Testis (tissue), 2 donors: Measurements from ENCODE around the gene RHOBTB3.

Experiments used
- POLR2A ChIP-seq: fragments of 450-650 bp; IDR thresholded peaks from one replicate; pipeline ENCODE4 v1.6.1; 2017; ENCODE audit warnings: antibody characterized with exemption, mild to moderate bottlenecking, moderate library complexity
- TF ChIP-seq, protein P1 (sequence below), 3 experiments: fragments of 450-650 bp in 2 of 3; fragments of 200-600 bp in 1 of 3; sonication (generic) in 1 of 3; IDR thresholded peaks; one replicate each; pipeline ENCODE4 v1.5.1; 2016 to 2019; ENCODE audit warnings: antibody characterized with exemption in 3 of 3, mild to moderate bottlenecking in 2 of 3, moderate library complexity in 1 of 3

DNA sequence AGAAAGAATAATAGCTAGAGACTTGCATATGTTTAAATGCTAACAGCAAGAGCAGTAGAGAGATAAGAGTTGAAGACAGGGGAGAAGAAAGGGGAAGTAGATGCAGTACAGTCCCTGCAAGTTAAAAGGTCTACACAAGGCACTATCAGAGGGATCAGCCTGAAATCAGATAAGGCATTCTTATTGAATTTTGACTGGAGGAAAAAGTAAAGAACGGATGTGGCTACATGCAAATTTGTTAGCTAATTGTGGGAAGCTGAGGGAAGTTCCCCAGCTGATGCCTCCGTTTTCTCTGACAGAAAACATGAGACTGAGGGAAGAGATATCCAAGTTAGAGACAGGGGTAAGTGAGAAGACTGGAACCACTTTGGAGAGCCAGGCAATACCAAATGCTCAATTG, 12.9 kb upstream of the RHOBTB3 start:
- TF ChIP-seq, protein P1, sequence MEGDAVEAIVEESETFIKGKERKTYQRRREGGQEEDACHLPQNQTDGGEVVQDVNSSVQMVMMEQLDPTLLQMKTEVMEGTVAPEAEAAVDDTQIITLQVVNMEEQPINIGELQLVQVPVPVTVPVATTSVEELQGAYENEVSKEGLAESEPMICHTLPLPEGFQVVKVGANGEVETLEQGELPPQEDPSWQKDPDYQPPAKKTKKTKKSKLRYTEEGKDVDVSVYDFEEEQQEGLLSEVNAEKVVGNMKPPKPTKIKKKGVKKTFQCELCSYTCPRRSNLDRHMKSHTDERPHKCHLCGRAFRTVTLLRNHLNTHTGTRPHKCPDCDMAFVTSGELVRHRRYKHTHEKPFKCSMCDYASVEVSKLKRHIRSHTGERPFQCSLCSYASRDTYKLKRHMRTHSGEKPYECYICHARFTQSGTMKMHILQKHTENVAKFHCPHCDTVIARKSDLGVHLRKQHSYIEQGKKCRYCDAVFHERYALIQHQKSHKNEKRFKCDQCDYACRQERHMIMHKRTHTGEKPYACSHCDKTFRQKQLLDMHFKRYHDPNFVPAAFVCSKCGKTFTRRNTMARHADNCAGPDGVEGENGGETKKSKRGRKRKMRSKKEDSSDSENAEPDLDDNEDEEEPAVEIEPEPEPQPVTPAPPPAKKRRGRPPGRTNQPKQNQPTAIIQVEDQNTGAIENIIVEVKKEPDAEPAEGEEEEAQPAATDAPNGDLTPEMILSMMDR (IDR thresholded peaks at IDR 0.05) = no peak
- TF ChIP-seq POLR2A = no peak
